Cardiac muscle cell (in vitro differentiated cells and primary cell): ENCODE measurements around the gene CTRB1. TPM values are rescaled to one million over a fixed set of nuclear protein-coding genes. Genes with fewer than 3 reads are reported as not detected.
A peak's percentile ranks its signal among the peaks of the same experiment; 100 is the strongest.

Experiments used
- DNase-seq, 2 donors: peaks; one replicate each; pipeline versions ENCODE4 v3.0.0 to v3.0.0-alpha.2; 2010 to 2017; ENCODE audit warnings: low read depth in 1 of 2, low spot score in 1 of 2
- H3K27ac ChIP-seq: fragments of 200-600 bp; sonication (generic); 2 replicates; pipeline ENCODE4 v1.5.1; 2016
- H3K27me3 ChIP-seq: fragments of 200-600 bp; sonication (generic); 2 replicates; pipeline ENCODE4 v1.6.0; 2016; ENCODE audit warnings: control low read depth
- H3K36me3 ChIP-seq: fragments of 200-600 bp; sonication (generic); 2 replicates; pipeline ENCODE4 v1.5.1; 2016; ENCODE audit warnings: control low read depth
- H3K4me1 ChIP-seq: fragments of 200-600 bp; sonication (generic); 2 replicates; pipeline ENCODE4 v1.8.1; 2017; ENCODE audit warnings: low read depth, mild to moderate bottlenecking, mixed run types
- H3K4me3 ChIP-seq: fragments of 200-600 bp; sonication (generic); 2 replicates; pipeline ENCODE4 v1.5.1; 2016; ENCODE audit warnings: mild to moderate bottlenecking
- H3K9me3 ChIP-seq: fragments of 200-600 bp; sonication (generic); 2 replicates; pipeline ENCODE4 v1.5.1; 2017; ENCODE audit warnings: low read depth, mild to moderate bottlenecking, control low read depth
- CTCF ChIP-seq: IDR thresholded peaks from 2 replicates; pipeline ENCODE4 v1.5.1; 2012; ENCODE audit warnings: low read depth, mild to moderate bottlenecking, low read length
- polyA plus RNA-seq: library from polyadenylated mRNA; unstranded; fragments of >200 nt; fragmentation: Nextera tagmentation; extraction: Ambion mirVana; gene quantifications from 2 replicates; pipeline ENCODE4 v1.2.1, GENCODE V29; 2016
- total RNA-seq: library from RNA; depleted of rRNA; stranded (reverse); fragments of >200 nt; gene quantifications from 2 replicates; pipeline ENCODE4 v1.2.3, GENCODE V29; 2016

The CTRB1 gene
- total and polyA plus RNA-seq, 2 experiments from 2014 or later: 1.1 TPM; not detected in 1

GRCh38 chr16:75248142-75248535, 29.4 kb downstream of the CTRB1 start:
- no peak overlapping the region for H3K4me3 ChIP-seq
- H3K36me3 ChIP-seq: no peaks in the 10 kb centered on the region
- peak overlapping the region; percentile 99 for H3K27ac ChIP-seq
- DNase-seq: no peak
- no peak for TF ChIP-seq CTCF
- no peaks in the 10 kb centered on the region for H3K27me3 ChIP-seq
- no peaks in the 10 kb centered on the region for H3K9me3 ChIP-seq
- H3K4me1 ChIP-seq: peaks cover 58% of the 10 kb centered on the region

- no peak for TF ChIP-seq CTCF
- Histone ChIP-seq H3K4me1 (peaks cover 58% of the 10 kb centered on the region), H3K4me3 (no peak overlapping the region), H3K9me3 (no peaks in the 10 kb centered on the region), H3K27ac (no peak overlapping the region), H3K27me3 (no peaks in the 10 kb centered on the region), H3K36me3 (no peaks in the 10 kb centered on the region)
- no peak for DNase-seq
These were observed 30.0 kb downstream of the CTRB1 start for GRCh38 chr16:75248536-75249380.

- Histone ChIP-seq H3K9me3 (no peaks in the 10 kb centered on the region), H3K27ac (no peak overlapping the region), H3K36me3 (no peaks in the 10 kb centered on the region), H3K27me3 (no peaks in the 10 kb centered on the region), H3K4me3 (no peak overlapping the region), H3K4me1 (peaks cover 58% of the 10 kb centered on the region)
- no peak for TF ChIP-seq CTCF
- DNase-seq: no peak
These were observed 30.7 kb downstream of the CTRB1 start for GRCh38 chr16:75249441-75249840.

GRCh38 chr16:75250089-75250808, 31.5 kb downstream of the CTRB1 start:
- Histone ChIP-seq H3K4me1 (peaks cover 58% of the 10 kb centered on the region), H3K4me3 (peak overlapping the region; percentile 67), H3K36me3 (no peaks in the 10 kb centered on the region), H3K27me3 (no peaks in the 10 kb centered on the region), H3K9me3 (no peaks in the 10 kb centered on the region), H3K27ac (peak overlapping the region; percentile 91)
- TF ChIP-seq CTCF: no peak
- DNase-seq: no peak

GRCh38 chr16:75250809-75251279, 32.1 kb downstream of the CTRB1 start:
- no peaks in the 10 kb centered on the region for H3K36me3 ChIP-seq
- H3K9me3 ChIP-seq: no peaks in the 10 kb centered on the region
- DNase-seq: peak in 1 of 2 donors; percentile 54
- peak overlapping the region; percentile 91 for H3K27ac ChIP-seq
- H3K4me3 ChIP-seq: peak overlapping the region; percentile 67
- H3K4me1 ChIP-seq: peaks cover 58% of the 10 kb centered on the region
- H3K27me3 ChIP-seq: no peaks in the 10 kb centered on the region
- no peak for TF ChIP-seq CTCF
